MCF 10A (cell line): ENCODE data around the gene DBN1. TPM values are rescaled to one million over a fixed set of nuclear protein-coding genes. Genes with fewer than 3 reads are reported as not detected.

Source experiments
- BruUV-seq: library from RNA; stranded (reverse); fragments of 400-500 nt; replicated peaks from 2 replicates; lab custom pipeline; 2021; lab: Mats Ljungman, UMichigan
- CTCF ChIA-PET: fragments of 300-600 bp; sonication (Branson Sonifier 250); formaldehyde crosslinking; extraction: SDS; loops from one replicate; lab custom pipeline; 2021; ENCODE audit warnings: antibody characterized with exemption, inconsistent platforms; lab: Yijun Ruan, JAX
- POLR2A ChIA-PET: fragments of 300-600, 350-650 bp; sonication (Branson Sonifier 250); formaldehyde crosslinking; extraction: SDS; loops from one replicate; lab custom pipeline; 2020; ENCODE audit warnings: antibody characterized with exemption, inconsistent platforms; lab: Yijun Ruan, JAX
- DNase-seq: peaks from one replicate; pipeline ENCODE4 v3.0.0-alpha.2; 2018; ENCODE audit not compliant: unreplicated experiment
- H3K27ac Mint-ChIP-seq: one replicate; pipeline ENCODE4 v1.8.0; 2022; ENCODE audit warnings: mild to moderate bottlenecking, low read depth, mixed read lengths; ENCODE audit not compliant: unreplicated experiment
- H3K27me3 Mint-ChIP-seq: one replicate; pipeline ENCODE4 v1.8.0; 2022; ENCODE audit warnings: mixed read lengths; ENCODE audit not compliant: insufficient read depth, unreplicated experiment
- H3K36me3 Mint-ChIP-seq: one replicate; pipeline ENCODE4 v1.8.0; 2022; ENCODE audit warnings: mild to moderate bottlenecking, moderate library complexity, mixed read lengths; ENCODE audit not compliant: insufficient read depth, unreplicated experiment
- H3K4me1 Mint-ChIP-seq: one replicate; pipeline ENCODE4 v1.8.0; 2022; ENCODE audit warnings: mixed read lengths; ENCODE audit not compliant: insufficient read depth, unreplicated experiment
- H3K4me3 Mint-ChIP-seq: one replicate; pipeline ENCODE4 v1.8.0; 2022; ENCODE audit warnings: mild to moderate bottlenecking, moderate library complexity, mixed read lengths; ENCODE audit not compliant: unreplicated experiment
- H3K9me3 Mint-ChIP-seq: one replicate; pipeline ENCODE4 v1.8.0; 2022; ENCODE audit warnings: mixed read lengths; ENCODE audit not compliant: unreplicated experiment
- CTCF ChIP-seq: fragments of 200-600 bp; IDR thresholded peaks from one replicate; pipeline ENCODE4 v1.8.0; 2022; ENCODE audit warnings: antibody characterized with exemption, mild to moderate bottlenecking; ENCODE audit not compliant: unreplicated experiment
- intact Hi-C: fragments of 100-400 bp; cut with micrococcal nuclease; formaldehyde crosslinking; loops from 2 replicates; pipeline ENCODE4 v1.14.1; 2022
- total RNA-seq: library from RNA; stranded (reverse); gene quantifications from 2 replicates; pipeline ENCODE4 v1.2.3, GENCODE V29; 2022

DBN1 gene
- total RNA-seq, 1 experiment from 2014 or later = 165 TPM

- POLR2A ChIA-PET = interaction anchor here (5.6 to 17.7 kb wide), 2 partner anchors 12 to 15 kb away, joined by 44 to 217 read pairs; partner anchors contain the start of gene GRK6
- intact Hi-C loops = no loop called here
- no peaks in the 10 kb centered on the region for H3K9me3 Mint-ChIP-seq
- CTCF ChIA-PET = interaction anchor here (0.5 to 5.2 kb wide), 7 partner anchors 12 to 333 kb away, joined by 3 to 54 read pairs (median 23); partner anchors contain the start of gene GRK6
- peaks cover 16% of the 10 kb centered on the region for H3K4me1 Mint-ChIP-seq
- no peak for DNase-seq
- H3K36me3 Mint-ChIP-seq = peaks cover 56% of the 10 kb centered on the region
- no peak for TF ChIP-seq CTCF
- no TSS peak for BruUV-seq
- no peak overlapping the region for H3K4me3 Mint-ChIP-seq
- no peaks in the 10 kb centered on the region for H3K27me3 Mint-ChIP-seq
- H3K27ac Mint-ChIP-seq = no peak overlapping the region
These were observed 30.1 kb downstream of the DBN1 start for GRCh38 chr5:177443144-177443983.

GRCh38 chr5:177442066-177442826 is 31.2 kb downstream of the DBN1 start:
- intact Hi-C loops = no loop called here
- H3K4me3 Mint-ChIP-seq = no peak overlapping the region
- H3K27ac Mint-ChIP-seq = no peak overlapping the region
- no peaks in the 10 kb centered on the region for H3K27me3 Mint-ChIP-seq
- H3K36me3 Mint-ChIP-seq = peaks cover 63% of the 10 kb centered on the region
- no peak for DNase-seq
- POLR2A ChIA-PET = interaction anchor here (1.0 to 17.7 kb wide), 3 partner anchors 13 to 38 kb away, joined by 3 to 217 read pairs (median 3); partner anchors contain the start of gene GRK6
- no peaks in the 10 kb centered on the region for H3K9me3 Mint-ChIP-seq
- CTCF ChIA-PET = interaction anchor here (0.6 to 5.2 kb wide), 7 partner anchors 8 to 59 kb away, joined by 3 to 54 read pairs (median 4); no protein-coding TSS in a partner anchor
- no TSS peak for BruUV-seq
- no peak for TF ChIP-seq CTCF
- peaks cover 12% of the 10 kb centered on the region for H3K4me1 Mint-ChIP-seq

GRCh38 chr5:177440990-177441780 is 32.2 kb downstream of the DBN1 start:
- no peak for DNase-seq
- Mint-ChIP-seq H3K36me3 (peaks cover 69% of the 10 kb centered on the region), H3K4me3 (no peak overlapping the region), H3K9me3 (no peaks in the 10 kb centered on the region), H3K4me1 (peaks cover 17% of the 10 kb centered on the region), H3K27ac (no peak overlapping the region), H3K27me3 (no peaks in the 10 kb centered on the region)
- BruUV-seq = no TSS peak
- intact Hi-C loops = no loop called here
- no peak for TF ChIP-seq CTCF
- ChIA-PET POLR2A (interaction anchor here (1.0 to 17.7 kb wide), 6 partner anchors 12 to 122 kb away, joined by 3 to 217 read pairs (median 4); partner anchors contain the start of genes GRK6 and LMAN2), CTCF (interaction anchor here (0.7 to 3.8 kb wide), 8 partner anchors 14 to 58 kb away, joined by 3 to 27 read pairs (median 4); no protein-coding TSS in a partner anchor)
